GOT3 (cell line): ENCODE results near the gene HTD2.
"Not testable (repeated sequence)": the region's sequence is repeated elsewhere in the genome, so short reads cannot be mapped to it uniquely, and the experiment has no call there.

Experiments used
- DNase-seq: peaks from one replicate; lab custom pipeline; 2025; ENCODE audit warnings: mixed read lengths; lab: John Stamatoyannopoulos, UW

Gene HTD2

DNA sequence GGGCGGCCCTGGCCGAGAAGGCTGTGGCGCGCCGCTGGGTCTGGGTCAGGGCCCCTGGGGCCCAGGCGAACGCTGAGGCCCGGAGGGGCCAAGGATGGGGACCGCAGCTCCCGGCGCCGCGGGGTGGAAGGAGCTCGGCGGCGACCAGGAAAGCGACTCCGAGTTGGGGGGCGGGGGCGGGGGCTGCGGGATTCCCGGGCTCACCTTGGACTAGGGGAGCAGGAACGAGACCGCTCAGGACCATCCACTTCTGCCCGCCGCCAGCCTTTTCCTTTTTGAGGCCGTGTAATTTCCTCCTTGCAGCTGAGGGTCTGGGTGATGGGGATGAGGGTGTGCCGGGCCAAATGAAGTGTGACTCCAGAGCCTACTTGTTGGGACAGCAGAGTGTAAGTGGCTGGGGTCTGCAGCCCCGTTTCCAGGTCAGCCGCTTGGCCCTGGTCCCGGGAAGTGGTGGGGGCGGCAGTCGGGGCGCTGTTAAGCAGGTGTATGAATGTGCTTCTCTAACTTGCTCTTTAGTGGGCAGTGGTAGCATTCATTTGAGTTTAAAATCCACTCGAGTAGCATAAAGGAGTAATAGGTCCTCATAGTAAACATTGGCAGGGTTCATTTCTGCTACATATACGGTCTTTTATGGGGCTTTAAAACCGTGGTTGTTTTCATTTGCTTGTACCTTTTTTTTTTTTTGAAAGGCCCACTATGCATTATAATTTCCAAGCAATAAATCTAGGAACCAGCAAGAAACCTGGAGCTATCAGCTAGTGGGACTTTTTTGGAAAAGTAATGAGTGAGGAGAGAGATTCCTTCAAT is 27.1 kb downstream of the HTD2 start:
- no peak for DNase-seq

DNA sequence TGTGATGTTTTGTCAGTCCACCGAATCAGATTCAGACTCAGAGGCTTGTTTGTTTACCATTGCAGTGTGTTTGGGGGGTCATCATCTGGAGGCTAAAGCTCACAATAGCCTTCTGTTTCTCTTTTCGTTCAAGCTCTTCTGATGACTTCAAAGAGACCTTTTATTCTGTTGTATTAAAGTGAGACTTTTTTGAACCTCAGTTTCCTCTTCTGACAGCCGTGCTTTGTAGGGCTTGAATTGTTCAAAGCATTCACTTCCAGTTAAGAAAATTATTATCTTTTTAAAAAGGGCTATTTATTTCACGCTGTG is 27.6 kb downstream of the HTD2 start:
- no peak for DNase-seq

DNA sequence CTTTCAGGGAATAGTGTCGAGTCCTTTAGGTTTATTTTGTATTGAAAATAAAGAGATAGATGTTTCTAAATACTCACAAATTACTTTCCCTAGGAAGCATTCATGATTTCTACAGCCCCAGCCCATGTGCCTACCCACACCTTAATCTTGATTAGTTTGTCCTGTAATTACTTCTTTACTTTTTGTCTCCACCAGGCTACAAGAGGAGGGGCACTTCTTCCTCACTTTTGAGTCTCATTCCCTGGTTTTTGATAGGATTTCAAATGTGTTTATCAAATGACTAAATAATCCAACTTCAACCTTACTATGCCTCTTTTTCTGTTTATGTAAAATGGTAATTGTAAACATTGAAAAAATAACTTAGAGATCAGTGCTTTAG is 28.2 kb downstream of the HTD2 start:
- DNase-seq: no peak

DNA sequence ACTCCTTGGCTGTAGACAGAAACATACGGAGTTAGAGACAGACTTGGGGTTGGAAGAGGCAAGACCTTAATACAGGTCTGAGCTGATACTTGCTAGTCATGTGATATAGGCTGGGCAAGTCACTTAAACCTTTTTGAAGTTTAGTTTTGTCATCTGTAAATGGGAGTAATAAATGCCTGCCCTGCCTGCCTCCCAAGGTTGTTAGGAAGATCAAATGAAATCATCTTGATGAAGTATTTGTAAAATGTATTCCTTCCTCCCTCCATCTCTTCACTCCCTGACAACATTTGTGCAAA is 29.3 kb downstream of the HTD2 start:
- DNase-seq: no peak

DNA sequence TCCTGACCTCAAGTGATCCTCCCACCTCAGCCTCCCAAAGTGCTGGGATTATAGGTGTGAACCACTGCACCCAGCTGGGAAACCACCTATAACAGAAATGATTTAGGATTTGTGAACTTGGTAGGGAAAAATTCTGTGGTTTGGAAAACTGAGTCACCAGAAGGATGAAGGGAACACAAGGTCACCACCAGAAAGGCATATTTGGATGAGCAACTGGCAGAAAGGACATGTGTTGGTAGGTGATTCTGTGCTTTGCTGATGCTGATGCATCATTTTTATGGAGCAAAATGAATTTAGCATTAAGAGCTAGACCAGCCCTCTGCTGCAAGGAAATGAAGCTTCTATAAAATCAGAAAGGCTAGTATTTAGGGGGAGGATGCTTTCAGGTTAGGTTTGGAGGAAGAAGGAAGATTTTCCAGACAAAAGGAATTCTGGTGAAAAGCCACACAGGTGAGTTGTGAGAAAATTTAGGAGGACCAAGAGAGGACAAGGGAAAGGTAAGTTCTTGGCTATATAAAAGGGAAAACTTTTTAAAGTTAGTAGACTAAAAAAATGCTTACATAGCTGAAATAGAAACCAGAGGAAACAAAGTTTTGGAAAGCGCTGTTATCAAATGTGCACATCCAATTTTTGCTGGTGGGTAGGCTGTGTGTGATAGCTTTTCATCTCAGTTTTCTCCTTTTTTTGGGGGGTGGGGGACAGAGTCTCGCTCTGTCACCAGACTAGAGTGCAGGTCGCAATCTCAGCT is 30.0 kb downstream of the HTD2 start:
- no peak for DNase-seq

DNA sequence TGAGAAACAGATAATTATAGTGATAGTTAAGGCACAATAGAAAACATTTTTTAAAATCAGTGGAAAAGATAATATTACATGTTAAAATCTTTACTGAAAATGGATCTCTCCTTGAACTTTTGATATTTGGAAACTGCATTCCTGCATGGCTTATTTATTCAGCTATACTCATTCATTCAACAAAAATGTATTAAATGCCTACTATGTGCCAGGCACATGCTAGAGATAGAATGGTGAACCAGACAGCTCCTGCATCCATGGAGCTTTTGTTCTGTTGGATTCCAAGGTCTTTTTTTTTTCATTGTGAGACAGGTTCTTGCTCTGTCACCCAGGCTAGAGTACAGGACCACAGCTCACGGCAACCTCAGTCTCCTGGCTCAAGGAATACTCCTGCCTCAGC is 30.9 kb downstream of the HTD2 start:
- no peak for DNase-seq

DNA sequence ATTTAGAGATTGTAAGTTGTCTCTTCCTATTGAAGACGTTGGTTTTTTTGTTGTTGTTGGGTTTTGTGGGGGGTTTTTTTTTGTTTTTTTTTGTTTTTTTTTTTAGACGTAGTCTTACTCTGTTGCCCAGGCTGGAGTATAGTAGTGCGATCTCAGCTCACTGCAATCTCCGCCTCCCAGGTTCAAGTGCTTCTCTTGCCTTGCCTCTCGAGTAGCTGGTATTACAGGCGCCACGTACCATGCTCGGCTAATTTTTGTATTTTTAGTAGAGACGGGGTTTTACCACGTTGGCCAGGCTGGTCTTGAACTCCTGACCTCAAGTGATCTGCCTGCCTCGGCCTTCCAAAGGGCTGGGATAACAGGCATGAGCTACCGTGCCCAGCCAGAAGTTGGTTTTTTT is 32.8 kb downstream of the HTD2 start:
- DNase-seq: not testable (repeated sequence)

DNA sequence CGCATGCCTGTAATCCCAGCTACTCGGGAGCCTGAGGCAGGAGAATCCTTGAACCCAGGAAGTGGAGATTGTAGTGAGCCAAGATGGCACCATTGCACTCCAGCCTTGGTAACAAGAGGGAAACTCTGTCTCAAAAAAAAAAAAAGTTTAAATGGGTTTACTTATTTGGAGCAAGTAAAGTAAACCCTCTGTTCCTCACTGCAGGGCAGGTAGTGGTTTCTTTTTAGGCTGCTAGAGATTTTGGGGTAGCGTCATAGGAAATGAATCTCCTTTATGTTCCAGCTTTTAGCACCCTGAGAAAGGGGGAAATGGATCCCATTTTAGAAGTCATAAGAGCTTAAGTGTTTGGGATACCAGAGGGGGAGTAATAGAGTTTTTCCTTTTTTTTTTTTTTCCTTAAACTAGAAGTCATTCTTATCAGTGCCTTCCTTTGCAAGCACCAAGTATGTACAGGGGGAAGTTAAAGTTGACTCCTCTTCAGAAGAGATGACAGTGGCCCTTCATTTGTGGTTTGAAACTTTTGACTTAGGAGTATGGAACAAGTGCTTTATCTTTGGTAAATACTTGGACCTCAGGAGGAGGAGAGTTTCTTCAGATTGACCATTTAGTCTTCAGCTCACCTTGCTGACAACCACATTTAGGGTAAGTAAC is 34.4 kb downstream of the HTD2 start:
- no peak for DNase-seq

DNA sequence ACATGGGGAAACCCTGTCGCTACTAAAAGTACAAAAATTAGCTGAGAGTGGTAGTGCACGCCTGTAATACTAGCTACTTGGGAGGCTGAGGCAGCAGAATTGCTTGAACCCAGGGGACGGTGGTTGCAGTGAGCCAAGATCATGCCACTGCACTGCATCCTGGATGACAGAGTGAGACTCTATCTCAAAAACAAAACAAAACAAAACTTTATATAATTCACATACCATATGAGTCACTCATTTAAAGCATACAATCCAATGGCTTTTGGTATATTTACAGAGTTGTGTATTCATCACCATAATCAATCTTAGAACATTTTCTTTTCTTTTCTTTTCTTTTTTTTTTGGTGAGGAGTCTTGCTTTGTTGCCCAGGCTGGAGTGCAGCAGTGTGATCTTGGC is 35.1 kb downstream of the HTD2 start:
- DNase-seq: no peak

DNA sequence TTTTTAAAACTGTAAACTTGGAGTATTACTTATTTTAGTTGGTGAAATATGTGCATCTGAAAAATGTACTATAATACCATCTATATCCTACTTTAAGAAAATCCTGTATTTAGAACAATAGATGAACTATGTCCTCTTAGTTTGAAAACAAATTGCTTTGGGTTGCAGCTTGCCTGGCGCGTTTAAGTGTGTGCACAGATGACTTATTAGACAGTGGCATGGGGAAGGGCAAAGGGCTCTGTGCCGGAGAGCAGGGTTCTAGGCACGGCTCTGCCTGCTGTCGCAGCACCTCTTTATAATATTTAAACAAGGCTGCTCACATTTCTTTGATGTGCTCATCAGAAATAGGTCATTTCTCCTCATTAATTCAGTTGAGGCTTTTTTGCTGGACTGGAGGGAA is 36.4 kb downstream of the HTD2 start:
- DNase-seq: no peak

DNA sequence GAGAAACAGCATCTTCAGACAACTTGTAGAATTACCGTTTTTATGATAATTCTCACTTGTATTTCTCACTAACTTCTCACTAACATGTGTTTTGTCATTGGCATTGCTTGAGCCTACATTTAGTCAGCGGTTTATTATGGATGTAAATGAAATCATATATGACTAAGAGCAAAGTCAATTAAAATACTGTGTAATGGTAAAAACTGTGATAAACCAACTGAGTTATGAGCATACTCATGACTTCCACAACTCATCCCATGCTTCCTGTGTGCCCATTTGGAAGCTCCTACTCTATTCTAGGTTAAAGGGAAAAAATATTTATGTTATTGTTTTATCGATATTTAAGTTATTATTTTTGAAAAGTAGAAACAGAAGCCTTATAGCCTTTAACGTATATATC is 39.1 kb downstream of the HTD2 start:
- no peak for DNase-seq

DNA sequence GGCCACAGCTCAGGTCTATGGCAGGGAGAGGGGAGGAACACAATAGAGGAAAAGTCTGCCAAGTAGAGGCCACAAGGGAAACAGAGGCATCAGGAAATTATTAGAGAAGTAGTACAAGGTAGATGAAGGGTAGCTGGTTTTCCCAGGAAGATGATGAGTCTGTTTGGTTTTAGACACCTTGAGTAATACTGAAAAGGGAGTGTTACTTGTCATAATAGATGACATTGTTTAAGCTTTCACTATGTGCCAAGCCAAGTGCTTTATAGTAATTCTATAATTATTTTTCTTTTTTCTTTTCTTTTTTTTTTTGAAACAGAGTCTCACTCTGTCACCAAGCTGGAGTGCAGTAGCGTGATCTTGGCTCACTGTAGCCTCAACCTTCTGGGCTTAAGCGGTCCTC is 40.0 kb downstream of the HTD2 start:
- no peak for DNase-seq

DNA sequence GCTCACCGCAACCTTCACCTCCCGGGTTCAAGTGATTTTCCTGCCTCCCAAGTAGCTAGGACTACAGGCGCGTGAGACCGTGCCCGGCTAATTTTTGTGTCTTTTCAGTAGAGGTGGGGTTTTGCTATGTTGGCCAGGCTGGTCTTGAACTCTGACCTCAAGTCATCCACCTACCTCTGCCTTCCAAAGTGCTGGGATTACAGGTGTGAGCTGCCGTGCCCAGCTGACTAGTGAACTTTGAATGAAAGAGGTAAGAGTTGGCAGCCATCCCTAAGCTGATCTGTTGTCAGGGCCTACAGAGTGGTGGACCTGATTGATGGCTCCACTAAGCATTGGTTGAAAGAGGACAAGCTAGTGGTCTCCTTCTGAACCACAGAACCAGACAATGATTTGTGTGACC is 41.7 kb downstream of the HTD2 start:
- DNase-seq: no peak

DNA sequence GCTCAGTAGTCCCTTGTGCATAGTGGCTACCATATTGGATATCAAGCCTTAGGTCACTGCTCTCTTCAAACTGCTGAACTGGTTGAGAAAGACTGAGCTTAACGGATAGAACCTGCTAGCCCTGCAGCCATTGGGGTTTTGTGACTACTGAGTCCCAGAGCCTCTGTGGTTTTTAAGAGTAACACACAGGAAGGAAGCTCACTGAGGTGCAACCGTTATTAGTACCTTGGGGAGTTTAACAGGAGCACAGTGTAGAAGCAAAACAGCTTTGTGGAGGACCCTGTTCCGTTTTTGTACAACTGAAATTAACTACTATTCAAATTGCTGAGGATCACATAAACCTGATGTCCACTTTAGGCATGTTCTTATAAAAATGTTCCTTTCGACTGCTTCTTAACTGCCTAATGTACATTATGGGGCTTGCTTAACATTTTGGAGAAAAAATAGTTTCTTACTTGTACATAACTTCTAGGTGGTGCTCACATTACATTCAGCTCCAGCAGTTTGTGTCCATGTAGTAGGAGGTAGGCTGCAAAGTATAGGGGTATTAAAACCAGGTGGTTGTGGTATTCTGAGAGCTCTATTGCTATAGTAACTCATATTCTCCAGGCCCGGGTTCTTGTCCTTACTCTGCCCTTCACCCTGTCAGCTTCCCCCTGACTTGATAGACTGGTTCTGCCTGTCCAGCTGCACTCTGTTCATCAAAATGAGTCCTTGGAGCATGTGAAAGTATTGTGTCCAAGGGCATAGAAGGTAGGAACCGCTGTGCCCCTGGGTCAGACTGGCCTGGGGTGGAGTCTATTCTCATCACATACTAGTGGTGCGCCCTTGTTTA is 43.7 kb downstream of the HTD2 start:
- DNase-seq: no peak

DNA sequence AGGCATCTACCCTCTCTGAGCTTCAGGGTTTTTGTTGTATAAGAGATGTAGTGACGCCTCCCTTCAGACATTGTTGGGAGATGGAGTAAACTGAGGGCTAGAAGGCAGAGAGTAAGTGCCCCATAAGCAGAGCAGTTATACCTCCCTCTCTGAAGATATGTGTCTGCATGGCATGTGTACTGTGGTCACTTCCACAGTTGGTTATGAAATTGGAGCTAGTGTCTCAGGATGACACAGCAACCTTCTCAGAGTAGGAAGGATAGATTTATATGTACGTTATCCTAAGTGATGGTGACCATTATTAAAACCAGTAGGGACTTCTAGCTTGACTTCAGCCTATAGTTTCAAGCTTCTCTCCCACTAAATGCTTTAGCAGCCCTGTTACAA is 44.3 kb downstream of the HTD2 start:
- DNase-seq: no peak

DNA sequence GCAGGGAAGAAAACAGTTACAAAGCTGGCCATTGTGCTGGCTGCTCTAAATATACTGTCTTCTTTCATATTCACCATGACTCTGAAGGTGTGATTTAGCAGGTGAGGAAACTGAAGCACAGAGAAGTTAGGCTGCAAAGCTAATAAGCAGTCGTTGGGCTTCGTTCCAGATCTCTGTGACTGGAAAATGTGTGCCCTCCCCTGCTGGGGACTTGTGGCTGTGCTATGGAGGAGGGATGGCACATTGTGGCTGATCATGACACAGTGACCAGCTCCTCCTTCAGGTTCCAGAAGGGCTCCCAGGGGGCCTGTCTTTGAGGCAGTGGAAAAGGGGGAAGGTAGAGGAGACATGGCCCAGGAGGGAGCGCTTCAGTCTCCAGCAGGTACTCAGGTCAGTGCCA is 45.6 kb downstream of the HTD2 start:
- no peak for DNase-seq

DNA sequence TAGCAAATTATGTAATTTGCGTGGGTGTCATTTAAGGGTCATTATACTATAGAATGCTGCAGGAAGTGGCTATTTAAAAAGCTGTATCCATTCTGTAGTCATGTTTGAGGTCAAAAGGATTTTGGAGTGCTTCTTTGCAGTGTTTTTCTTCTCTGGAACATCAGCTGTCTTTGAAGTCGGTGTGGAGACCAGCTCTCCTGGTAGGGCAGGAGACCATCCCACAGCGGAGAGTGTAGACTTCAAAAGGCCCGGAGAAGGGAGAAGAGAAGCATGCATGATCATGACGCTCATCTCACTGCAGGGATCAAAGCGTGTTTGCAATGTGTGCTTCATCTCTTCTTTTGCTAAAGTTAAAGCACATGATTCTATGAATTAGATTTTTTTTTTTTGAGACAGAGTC is 46.3 kb downstream of the HTD2 start:
- no peak for DNase-seq

DNA sequence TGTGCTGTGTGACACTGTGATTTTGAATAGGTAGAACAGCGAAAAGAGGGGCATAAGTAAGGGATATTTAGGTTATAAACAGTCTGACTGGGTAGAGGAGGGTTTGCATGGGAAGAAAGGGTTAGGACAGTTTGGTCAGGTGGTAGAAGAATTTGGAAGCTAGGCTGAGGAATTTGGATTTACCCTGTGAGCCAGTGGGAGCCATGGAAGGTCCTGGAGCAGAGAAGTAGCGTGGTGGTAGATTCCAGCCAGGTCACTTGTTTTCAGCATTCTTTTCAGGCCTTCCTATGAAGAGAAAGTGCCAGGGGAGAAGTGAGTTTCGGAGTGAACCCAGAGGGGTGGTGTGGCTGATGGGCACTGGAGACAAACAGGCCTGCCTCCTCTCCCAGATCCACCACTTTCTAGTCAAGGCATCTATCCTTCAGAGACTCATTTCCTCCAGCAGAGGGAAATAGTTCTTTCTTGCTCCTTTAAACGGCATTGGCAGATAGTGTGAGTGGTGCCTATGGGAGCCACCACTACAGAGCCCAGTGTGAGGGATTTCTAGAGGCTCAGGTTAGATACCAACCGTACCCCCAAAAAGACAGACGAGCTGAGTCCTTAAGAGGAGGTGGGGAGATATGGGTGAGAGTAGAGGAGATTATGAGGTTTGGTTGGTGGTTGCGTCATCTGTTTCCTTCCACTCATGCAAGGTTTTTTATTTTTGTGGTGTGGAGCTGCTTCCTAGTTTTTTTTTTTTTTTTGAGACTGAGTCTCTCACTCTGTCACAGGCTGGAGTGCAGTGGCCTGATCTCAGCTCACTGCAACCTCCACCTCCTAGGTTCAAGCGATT is 47.6 kb downstream of the HTD2 start:
- DNase-seq: no peak

DNA sequence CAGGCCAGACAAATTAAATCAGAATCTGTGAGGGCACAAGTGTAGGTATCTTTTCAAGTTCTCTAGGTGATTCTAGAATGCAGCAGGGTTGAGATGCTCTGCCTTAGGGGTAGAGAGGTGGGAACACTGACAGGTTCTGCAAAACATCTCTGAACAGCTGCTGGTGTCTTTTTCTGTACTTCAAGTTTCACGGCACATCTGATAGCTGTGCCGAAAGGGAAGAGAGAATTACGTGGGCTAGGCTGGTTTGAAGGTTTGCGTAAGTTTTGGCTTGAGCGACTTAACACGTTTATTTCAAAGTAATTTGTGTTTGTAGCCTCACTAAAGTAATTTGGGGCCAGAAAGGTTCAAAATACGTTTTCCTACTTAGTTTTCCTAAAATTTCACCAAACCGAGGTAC is 48.9 kb downstream of the HTD2 start:
- no peak for DNase-seq

DNA sequence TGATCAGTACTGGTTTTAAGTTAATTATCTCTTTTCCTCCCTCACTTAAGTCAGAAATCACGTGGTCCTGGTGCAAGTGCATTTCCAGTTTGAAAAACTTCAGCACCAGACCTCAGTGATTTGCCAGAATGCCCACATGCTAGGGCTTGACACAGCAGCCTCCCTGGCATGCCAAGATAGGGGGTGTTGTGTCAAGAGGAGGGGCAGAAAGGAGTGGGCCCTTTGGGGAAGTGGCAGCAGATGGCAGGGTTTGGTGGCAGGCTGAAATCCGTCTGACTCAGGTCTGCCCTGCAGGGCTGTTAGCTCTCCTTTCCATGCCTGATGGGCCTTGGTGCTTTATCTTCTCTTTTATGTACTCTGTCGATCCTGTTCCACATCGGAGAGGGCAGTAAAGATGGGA is 49.7 kb downstream of the HTD2 start:
- DNase-seq: no peak

DNA sequence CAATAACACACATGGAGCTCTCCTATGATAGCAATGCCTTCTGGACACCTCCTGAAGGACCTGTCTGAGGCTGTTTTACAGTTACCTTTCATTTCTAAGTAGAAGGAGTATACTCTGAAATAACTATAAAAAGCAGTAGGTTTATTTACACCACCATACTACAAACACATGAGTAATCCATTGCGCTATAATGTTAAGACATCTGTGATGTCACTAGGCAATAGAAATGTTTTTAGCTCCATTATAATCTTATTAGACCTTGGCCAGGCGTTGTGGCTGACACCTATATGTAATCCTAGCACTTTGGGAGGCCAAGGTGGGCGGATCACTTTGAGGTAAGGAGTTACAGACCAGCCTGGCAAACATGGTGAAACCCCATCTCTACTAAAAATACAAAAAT is 51.1 kb downstream of the HTD2 start:
- no peak for DNase-seq

DNA sequence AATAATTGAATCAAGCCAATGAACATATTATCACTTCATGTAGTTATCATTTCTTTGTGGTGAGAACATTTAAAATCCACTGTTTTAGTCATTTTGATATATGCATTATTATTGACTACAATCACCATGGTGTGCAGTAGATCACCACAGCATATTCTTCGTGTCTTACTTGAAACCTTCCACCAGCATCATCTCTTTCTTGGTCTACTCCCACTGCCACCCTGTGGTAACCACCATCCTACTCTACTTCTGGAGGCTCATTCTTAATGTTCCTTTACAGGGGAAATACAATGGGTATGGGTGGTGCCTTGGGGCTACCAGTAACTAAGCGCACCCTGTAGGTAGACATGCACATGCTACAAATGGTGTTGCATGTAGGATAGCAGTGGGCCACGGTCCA is 51.8 kb downstream of the HTD2 start:
- no peak for DNase-seq
